Posterior vena cava (tissue), 2 donors: ENCODE results near the gene SNX12. TPM values are rescaled to one million over a fixed set of nuclear protein-coding genes. Genes with fewer than 3 reads are reported as not detected.

Experiments used
- total RNA-seq, 2 donors: library from RNA; stranded (reverse); fragmentation: NEBNext Ultra II Directional; extraction: Animal tissue kit (Norgen Biotek cat#: 25700); gene quantifications; one replicate each; pipeline ENCODE4 v1.2.1, GENCODE V29; 2021
- donor health status: DM: yes; HTN: yes; CAD: no.
- donor health status: DM: yes; HTN: yes; CAD: no.

The SNX12 gene
- total RNA-seq, 2 donors from 2014 or later: 54.6 to 59.3 TPM

Other genes with a start within 250 kb of the SNX12 start
- not detected for gene TEX11, start 159.6 kb downstream of the SNX12 start, total RNA-seq
- gene SLC7A3, start 137.2 kb downstream of the SNX12 start, total RNA-seq: not detected
- 10 to 100 TPM; 21.5 to 26.7 TPM for gene FOXO4, start 27.5 kb upstream of the SNX12 start, total RNA-seq
- not detected for gene CXorf65, start 38.4 kb upstream of the SNX12 start, total RNA-seq
- gene IL2RG, start 43.2 kb upstream of the SNX12 start, total RNA-seq: 1 to 10 TPM; 2.6 to 4.8 TPM
- gene MED12, start 50.3 kb upstream of the SNX12 start, total RNA-seq: 10 to 100 TPM; 29.2 to 33.0 TPM
- gene NLGN3, start 76.5 kb upstream of the SNX12 start, total RNA-seq: 1 to 10 TPM in 1 of 2 donors, under 1 TPM in 1; 0.67 to 2.3 TPM
- not detected for gene GJB1, start 154.9 kb upstream of the SNX12 start, total RNA-seq
- 10 to 100 TPM; 12.5 to 16.0 TPM for gene ZMYM3, start 185.8 kb upstream of the SNX12 start, total RNA-seq
- gene NONO, start 215.3 kb upstream of the SNX12 start, total RNA-seq: 100 to 1,000 TPM; 166 to 175 TPM
- gene ITGB1BP2, start 233.4 kb upstream of the SNX12 start, total RNA-seq: 10 to 100 TPM in 1 of 2 donors, 1 to 10 TPM in 1; 9.3 to 13.0 TPM